ENCODE measurements around the gene KSR1.

KSR1 gene

GRCh38 chr17:27558341-27558740 is 102.1 kb downstream of the KSR1 start:
- no peak for DNase-seq

GRCh38 chr17:27558842-27559505 is 102.7 kb downstream of the KSR1 start:
- no peak for DNase-seq

GRCh38 chr17:27559506-27560481 is 103.5 kb downstream of the KSR1 start:
- DNase-seq = no peak

GRCh38 chr17:27560668-27561067 is 104.4 kb downstream of the KSR1 start:
- DNase-seq = no peak

GRCh38 chr17:27562777-27563455 is 106.7 kb downstream of the KSR1 start:
- DNase-seq = no peak

- DNase-seq = no peak
These were observed 107.3 kb downstream of the KSR1 start for GRCh38 chr17:27563532-27563931.

GRCh38 chr17:27564463-27564862 is 108.2 kb downstream of the KSR1 start:
- no peak for DNase-seq

- peak; percentile 25 for DNase-seq
These were observed 109.8 kb downstream of the KSR1 start for GRCh38 chr17:27565874-27566670.

GRCh38 chr17:27566671-27567562 is 110.7 kb downstream of the KSR1 start:
- DNase-seq = no peak

GRCh38 chr17:27567563-27567859 is 111.3 kb downstream of the KSR1 start:
- DNase-seq = no peak

GRCh38 chr17:27568216-27568615 is 112.0 kb downstream of the KSR1 start:
- no peak for DNase-seq

GRCh38 chr17:27568811-27569210 is 112.6 kb downstream of the KSR1 start:
- no peak for DNase-seq

GRCh38 chr17:27569257-27569722 is 113.0 kb downstream of the KSR1 start:
- DNase-seq = peak; percentile 54

GRCh38 chr17:27569884-27570577 is 113.8 kb downstream of the KSR1 start:
- DNase-seq = no peak

- DNase-seq = no peak
These were observed 114.3 kb downstream of the KSR1 start for GRCh38 chr17:27570578-27570914.

GRCh38 chr17:27571563-27572352 is 115.5 kb downstream of the KSR1 start:
- no peak for DNase-seq

- DNase-seq = peak; percentile 53
These were observed 116.4 kb downstream of the KSR1 start for GRCh38 chr17:27572665-27573064.

- DNase-seq = no peak
These were observed 117.3 kb downstream of the KSR1 start for GRCh38 chr17:27573548-27573947.

- DNase-seq = no peak
These were observed 117.8 kb downstream of the KSR1 start for GRCh38 chr17:27573971-27574525.

Data from stimulated activated CD4-positive, alpha-beta T cell treated with anti-CD3 and anti-CD28 coated beads, Interleukin-4, amount 100 ng/mL, for 1 hour (primary cell).